ENCODE data around the gene C2orf15. TPM values are rescaled to one million over a fixed set of nuclear protein-coding genes. Genes with fewer than 3 reads are reported as not detected.
"Not testable (repeated sequence)": the region's sequence is repeated elsewhere in the genome, so short reads cannot be mapped to it uniquely, and the experiment has no call there.

The C2orf15 gene, protein sequence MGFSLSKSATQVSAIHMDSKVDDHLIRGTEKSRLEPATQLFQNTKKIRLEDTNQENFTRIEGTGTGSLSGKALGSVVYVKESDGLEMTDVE
- not detected for total RNA-seq
- long read RNA-seq: 0 reads

DNA sequence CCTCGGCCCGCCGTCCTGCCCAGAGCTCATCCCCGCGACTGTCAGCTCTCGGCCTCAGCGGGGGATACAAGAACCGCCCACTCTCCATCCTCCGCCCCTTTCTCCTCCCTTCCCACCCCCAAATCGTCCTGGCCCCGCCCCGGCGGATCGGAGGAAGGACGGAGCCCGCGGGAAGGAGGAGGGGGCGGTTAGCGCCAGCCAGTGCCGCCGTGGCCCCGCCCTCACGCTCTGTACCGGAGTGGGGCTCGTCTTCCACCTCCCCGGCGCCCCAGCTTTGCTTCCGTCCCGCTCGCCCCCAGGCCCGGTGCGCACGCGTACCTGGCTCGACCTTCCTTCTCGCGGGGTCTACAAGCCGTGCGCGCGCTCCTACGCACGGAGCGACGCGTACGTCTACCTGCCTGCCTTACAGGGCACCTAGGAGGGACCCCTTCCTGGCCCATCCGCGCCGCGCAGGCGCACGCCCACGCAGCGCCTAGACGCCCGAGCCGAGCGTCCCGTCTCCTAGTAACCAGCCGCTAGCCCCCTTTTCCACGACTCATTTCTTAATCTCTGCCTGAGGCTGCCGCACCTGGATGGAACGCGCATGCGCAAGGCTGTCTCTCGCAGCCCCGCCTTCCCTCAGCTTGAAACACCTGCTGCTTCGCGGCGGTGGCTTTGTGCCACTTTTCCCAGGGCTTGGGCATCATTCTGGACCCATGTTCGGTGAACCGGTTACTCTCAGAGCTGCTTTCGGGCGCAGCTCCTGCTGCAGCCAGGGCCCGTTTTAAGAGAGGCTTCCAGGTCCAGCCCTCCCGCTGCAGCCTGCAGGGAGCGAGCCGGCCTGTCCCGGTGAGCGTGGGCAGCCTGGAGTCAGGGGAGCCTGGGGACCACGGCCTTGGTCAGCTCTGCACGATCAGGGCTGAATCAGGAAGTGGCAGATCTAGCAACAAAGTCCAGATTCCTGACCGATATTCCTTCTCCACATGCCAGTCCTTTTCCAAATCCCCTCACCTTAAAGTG lies at the start of gene C2orf15:
C2orf15 (plus strand) TSS at position 598 of the 999 bp plus-strand sequence. CDS start 8,852 bp downstream, outside the sequence.
- DNase-seq (ENCODE audit: missing footprints) (peak; percentile 97), ATAC-seq (peak; percentile 99)
- intact Hi-C loops (cut with DNase I): loop anchor here (2.0 kb wide), 1 partner anchor 13 kb away; the partner anchor contains the start of genes LIPT1 and TSGA10

DNA sequence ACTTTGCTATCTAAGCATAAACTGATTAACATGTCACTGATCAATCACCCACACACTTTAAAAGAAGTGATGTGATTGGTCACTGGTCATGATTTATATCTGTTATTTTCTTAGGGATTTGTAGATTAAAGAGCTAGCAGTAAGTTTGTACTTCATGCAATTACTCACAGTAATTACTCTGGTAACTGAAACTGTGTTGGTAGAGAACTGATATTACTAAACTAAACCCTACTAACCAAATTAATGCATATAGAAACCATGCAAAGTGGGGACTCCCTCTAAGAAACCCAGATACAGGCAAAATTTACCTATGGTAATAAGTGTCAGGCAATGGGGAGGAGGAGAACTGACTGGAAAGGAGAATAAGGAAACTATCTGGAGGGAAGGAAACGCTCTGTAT lies 44.8 kb upstream of the C2orf15 start:
- DNase-seq (ENCODE audit: missing footprints): no peak
- intact Hi-C loops (cut with DNase I): no loop called here
- no peak for ATAC-seq

DNA sequence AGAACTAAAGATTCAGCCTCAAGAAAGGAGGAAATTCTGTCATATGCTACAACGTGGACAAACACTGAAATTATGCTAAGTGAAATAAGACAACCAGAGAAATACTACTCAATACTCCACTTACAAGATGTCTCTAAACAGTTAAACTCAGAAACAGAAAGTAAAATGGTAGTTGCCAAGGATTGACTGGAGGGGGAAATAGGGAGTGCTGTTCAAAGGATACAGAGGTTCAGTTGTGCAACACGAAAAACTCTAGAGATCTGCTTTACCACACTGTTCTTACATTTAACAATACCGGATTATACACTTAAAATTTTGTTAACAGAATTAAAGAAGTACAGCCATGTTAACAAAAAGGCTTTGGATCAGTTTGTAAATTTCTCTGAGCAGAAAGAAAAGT lies 39.8 kb upstream of the C2orf15 start:
- intact Hi-C loops (cut with DNase I): no loop called here
- ATAC-seq (peak; percentile 64), DNase-seq (ENCODE audit: missing footprints) (no peak)

DNA sequence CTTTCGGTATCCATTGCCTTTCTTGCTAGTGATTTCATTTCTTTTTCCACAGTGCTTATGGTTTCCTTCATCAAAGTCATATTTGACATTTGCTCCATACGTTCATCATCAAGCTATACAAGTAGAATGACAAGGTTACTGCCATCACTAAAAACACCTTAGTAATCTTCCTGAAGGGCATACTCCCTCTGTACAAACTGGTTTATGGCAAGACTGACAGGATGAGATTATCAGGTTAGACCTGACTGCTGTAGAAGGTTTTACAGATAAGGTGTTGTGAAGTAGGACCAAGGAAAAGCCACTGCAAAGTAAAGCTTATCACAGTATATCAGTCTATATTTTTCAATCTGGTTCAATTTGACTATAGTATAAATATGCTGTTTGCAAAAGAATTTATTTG lies 37.5 kb upstream of the C2orf15 start:
- intact Hi-C loops (cut with DNase I): no loop called here
- no peak for ATAC-seq
- no peak for DNase-seq (ENCODE audit: missing footprints)

DNA sequence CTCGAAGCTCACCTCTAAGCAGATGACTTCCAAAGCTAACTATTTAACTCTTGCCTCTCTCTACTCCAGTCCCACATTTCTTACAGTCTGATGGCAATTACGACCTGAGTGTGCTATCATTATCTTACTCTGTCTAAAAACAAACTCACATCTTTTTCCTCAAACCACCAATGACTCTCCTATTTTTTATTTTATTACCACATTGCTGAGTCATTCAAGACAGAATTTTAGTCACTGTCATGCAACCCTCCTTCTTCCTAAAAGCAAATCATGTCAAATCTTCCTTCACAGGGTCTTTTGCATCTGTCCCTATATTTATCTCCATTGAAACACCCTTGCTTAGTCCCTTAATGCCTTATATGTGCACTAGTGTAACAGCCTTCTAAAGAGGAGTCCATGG lies 34.6 kb upstream of the C2orf15 start:
- ATAC-seq: no peak
- no peak for DNase-seq (ENCODE audit: missing footprints)
- intact Hi-C loops (cut with DNase I): no loop called here

DNA sequence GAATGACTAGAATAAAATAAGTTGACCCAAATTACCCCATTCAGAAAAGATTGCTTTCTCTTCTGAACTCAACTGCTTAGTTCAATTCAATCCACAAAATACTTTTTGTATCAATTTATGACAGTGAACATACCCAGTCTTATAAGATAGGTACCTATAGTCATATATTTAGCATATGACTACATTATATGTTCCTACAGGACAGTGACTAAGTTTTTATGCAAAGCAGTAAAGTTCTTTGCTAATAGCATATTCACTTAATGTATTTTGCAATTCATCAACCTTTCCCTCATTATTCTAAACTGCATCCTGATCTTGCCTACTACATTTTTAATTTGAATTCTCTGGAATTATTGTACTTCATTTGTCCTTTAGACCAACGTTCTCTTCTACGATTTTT lies 30.3 kb upstream of the C2orf15 start:
- no peak for ATAC-seq
- no peak for DNase-seq (ENCODE audit: missing footprints)
- intact Hi-C loops (cut with DNase I): no loop called here

DNA sequence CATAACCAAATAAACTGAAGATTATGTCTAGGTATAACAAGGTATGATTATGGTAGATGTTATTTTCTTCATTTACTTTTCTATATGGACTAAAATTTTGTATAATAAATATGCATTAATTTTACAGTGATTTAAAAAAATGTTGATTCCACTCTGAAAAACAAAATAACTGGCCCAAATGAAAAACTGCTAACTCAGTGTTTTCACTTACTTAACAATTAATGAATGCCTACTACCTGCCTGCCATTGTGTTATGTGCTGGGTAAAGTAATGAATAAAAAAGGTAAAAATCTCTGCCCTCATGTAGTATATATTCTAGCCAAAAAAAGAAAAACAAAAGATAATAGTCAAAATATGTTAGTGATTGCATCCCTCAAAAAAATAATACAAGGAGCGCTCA lies 29.6 kb upstream of the C2orf15 start:
- intact Hi-C loops (cut with DNase I): no loop called here
- no peak for DNase-seq (ENCODE audit: missing footprints)
- ATAC-seq: no peak

DNA sequence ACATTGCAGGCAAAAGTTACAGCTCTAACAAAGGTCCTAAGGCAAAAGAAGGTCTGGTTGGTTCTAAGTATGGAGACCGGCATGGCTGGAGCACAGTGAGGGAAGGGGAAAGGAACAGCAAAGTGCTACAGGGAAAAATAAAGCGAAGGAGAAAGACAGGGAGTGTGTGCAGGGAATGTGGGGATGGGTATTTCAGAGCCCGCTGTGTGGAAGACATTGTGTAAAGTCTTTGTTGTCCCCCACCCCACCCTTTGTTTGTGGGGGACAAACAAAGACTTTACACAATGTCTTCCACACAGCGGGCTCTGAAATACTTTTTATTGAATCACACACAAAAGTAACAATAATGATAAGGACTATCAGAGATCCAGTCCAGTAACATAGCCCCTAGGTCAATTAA lies 28.9 kb upstream of the C2orf15 start:
- ATAC-seq (no peak), DNase-seq (ENCODE audit: missing footprints) (no peak)
- intact Hi-C loops (cut with DNase I): no loop called here

DNA sequence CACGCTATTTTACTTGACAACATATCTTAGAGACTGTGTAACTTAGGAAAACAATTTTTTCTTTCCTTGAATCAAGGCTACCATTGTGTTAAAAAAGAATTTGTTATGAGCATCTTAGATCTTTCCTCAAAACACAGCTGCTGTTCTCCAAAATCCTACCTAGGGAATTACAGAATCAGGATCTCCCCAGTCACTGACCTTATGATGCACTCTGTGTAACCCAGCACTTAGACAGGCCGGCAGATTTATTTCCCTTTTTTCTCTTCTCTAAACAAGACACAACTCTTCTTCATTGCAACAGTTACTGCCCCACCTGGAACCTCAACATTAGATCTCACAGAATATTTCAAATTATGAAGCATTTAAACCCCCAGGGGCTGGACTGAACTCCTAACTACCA lies 13.5 kb upstream of the C2orf15 start:
- DNase-seq (ENCODE audit: missing footprints) (no peak), ATAC-seq (no peak)
- intact Hi-C loops (cut with DNase I): no loop called here

DNA sequence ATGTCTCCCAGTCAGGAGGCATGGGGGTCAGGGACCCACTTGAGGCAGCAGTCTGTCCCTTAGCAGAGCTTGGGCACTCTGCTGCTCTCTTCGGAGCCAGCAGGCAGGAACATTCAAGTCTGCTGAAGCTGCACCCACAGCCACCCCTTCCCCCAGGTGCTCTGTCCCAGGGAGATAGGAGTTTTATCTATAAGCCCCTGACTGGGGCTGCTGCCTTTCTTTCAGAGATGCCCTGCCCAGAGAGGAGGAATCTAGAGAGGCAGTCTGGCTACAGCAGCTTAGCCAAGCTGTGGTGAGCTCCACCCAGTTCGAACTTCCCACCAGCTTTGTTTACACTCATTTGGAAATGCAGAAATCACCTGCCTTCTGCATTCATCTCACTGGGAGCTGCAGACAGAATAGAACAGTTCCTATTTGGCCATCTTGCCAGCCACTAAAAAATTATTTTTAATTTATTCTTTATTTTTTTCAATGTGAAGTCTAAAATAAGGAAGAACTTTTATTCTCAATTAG lies 6.4 kb upstream of the C2orf15 start:
- DNase-seq (ENCODE audit: missing footprints); intact Hi-C loops (cut with DNase I); ATAC-seq: not testable (repeated sequence)

DNA sequence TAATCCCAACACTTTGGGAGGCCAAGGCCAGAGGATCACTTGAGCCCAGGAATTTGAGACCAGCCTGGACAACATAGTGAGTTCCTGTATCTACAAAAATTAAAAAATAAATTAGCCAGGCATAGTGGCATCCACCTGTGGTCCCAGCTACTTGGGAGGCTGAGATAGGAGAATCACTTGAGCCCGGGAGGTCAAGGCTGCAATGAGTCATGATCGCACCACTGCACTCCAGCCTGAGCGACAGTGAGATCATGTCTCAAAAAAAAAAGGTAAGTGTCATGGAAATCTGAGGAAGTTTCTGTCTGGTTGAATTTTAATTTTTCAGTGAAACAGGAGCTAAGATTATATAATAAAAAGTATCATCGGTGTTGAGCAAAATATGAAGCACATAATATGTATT lies 2.5 kb upstream of the C2orf15 start:
- intact Hi-C loops (cut with DNase I): no loop called here
- DNase-seq (ENCODE audit: missing footprints) (no peak), ATAC-seq (no peak)

DNA sequence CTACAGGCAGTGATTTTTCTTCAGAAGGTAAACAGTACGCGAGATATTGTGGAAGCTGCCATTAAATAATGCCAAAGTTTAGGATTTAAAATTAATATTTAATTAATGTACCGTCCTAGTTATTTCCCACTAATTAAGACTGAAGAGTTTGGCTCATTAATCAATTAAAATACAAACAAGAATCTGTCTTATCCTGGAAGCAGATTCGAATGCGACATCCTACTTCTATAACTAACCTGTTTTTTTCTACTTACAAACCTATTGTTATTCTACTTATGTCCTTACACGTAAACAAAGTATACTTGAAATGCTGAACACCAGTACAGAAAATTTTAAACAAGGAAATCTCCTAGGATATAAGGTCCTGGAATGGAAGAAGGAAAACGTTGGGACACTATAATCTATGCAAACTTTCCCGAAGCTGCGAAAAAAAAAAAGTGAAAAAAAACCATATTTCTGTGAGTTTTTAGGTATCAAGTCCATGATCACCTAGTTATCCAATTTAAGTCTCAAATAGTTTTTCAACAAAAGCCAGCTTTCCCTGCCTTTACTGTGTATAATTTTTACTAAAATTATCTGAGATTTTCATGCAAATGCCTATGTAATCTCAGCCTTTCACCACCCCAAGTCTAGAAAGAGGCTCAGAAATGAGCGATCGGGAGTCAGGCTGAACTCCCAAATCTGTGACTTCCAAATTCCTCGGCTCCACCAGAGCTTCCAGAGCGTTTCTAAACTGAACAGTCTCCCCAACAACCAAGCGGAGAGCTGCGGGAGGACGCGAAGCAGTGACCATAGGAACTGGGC lies 1.2 kb upstream of the C2orf15 start:
- intact Hi-C loops (cut with DNase I): loop anchor here (2.0 kb wide), 1 partner anchor 15 kb away; the partner anchor contains the start of genes LIPT1 and TSGA10
- no peak for DNase-seq (ENCODE audit: missing footprints)
- ATAC-seq: no peak

DNA sequence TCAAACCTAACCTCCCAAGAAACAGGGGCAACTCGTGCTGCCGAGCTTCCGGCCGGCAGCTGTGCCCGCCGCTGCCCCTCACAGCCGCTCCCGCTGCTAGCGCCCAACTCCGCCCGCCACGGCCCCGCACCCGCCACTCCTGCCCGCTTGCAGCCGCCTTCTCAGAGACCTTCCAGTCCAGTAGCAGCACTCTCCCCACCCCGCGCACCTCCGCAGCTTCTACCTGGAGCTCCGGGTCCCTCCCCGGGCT lies 722 bp upstream of the C2orf15 start:
- no peak for DNase-seq (ENCODE audit: missing footprints)
- intact Hi-C loops (cut with DNase I): loop anchor here (2.0 kb wide), 1 partner anchor 14 kb away; the partner anchor contains the start of genes LIPT1 and TSGA10
- ATAC-seq: peak; percentile 45

DNA sequence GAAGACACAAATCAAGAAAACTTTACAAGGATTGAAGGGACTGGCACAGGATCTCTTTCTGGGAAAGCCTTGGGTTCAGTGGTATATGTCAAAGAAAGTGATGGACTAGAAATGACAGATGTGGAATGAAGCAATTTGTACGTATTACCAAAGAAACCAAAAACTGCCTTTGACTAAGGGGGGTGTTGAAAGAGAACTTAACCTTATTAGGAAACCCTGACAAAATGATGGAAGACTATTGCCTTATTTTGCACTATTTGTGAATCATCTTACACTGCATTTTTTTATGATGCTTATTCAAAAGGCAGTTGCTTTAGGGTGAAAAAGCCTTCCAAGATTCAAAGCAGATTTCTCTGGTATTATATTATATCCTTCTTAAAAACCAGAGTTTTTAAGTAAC lies 9.2 kb downstream of the C2orf15 start:
- intact Hi-C loops (cut with DNase I): loop anchor here (10.0 kb wide), 1 partner anchor 334 kb away; no protein-coding TSS in a partner anchor

DNA sequence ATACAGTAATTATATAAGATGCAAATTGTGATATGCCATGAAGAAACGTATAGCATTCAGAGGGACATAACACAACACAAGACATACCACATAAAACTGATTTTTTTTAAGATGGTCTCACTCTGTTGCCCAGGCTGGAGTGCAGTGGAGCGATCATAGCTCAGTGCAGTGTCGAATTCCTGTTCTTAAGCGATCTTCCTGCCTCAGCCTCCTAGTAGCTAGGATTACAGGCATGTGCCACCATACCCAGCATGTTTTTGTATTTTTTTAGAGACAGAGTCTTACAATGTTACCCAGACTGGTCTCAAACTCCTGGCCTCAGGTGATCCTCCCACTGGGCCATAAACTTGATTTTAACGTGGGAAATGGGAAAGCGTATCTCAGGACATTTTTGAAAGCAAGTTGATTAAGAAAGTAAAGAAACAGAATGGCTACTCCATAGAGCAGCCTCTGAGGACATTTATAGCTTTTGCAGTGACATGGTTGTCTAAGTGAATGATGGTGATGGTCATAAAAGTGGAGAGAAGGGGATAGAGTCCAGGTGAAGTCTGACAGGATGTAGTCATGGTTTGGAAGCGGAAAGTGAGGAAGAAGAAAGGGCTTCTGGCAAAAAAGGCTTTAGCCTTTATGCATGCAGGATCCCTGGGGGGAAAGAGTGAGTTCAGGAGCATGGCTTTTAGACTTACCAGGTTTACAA lies 10.8 kb downstream of the C2orf15 start:
- ATAC-seq (no peak), DNase-seq (ENCODE audit: missing footprints) (no peak)

More for the DNA sequence above, 9.2 kb downstream of the C2orf15 start:
- ATAC-seq (no peak), DNase-seq (ENCODE audit: missing footprints) (no peak)

DNA sequence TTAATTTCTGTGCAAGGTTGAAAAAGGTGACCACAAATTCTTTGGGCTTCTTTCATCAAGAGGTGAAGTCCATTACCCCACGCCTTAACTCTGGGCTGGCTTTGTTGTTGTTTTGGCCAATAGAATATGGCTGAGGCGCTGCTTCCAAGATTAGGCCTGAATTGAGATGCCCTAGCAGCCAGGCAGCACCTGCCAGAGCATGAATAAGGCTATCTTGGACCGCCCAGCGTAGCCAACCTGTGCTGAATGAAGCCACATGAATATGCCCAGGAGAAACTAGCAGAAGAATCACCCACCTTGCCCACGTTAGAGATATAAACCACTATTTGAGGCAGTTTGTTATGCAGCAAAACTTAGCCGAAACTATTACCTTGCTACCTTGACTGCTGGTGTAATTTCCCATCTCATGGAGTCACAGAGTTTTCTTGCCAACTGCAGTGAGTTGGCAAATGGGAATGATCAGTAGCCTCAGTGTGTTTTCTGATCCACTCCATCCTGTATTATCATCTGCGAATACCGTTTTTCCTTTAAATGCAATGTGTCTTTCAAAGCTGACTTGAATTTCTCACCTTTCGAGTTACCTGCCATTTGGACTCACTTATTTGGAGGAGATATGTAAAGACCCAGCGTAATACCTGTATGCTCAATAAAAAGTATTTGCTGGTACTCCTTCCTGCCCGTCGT lies 12.6 kb downstream of the C2orf15 start:
- intact Hi-C loops (cut with DNase I): loop anchor here (2.0 to 10.0 kb wide), 2 partner anchors 13 to 331 kb away; partner anchors contain the start of gene C2orf15

More for the DNA sequence above, 10.8 kb downstream of the C2orf15 start:
- intact Hi-C loops (cut with DNase I): loop anchor here (10.0 kb wide), 1 partner anchor 332 kb away; no protein-coding TSS in a partner anchor

DNA sequence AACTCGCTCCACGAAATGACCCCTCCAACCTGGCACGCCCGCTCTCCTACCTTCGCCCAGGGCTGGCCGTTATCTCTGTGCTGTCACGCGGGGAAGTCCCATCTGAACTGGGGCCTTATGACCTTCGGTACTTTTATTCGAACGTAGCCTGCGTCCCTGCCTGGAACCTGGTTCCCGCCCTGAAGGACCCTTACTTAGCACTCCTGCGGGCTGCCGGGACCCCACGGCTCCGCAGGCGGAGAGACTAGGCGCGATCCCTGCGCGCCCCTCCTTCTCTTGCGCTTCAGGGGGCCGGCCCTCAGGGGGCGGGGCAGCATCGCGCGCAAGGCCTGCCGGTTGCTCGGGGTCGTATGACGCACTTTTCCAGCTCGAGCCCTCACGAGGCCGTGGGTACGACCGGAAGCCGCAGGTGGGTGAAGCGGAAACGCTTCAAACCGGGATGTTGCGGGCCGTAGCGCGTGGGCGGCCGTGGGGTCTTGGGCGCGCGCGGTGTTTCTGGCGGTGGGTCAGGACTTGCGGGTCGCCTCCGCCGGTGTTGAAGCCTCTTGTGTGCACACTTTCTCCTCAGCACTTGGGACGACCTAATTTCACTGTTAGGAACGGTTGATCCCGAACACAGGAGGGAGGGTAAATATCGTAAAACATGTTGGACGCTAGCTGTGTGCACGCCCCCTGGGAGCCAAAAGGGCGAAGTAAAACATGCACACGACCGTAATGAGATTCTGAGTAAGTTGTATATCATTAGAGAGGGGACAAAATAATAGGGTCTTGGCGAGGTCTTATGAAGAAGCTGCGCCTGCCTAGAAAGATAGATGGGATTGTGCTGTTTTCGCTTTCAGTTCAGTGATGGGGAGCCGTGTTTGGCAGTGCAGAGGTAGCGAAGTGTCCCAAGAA lies 13.4 kb downstream of the C2orf15 start, which contains the start of the genes LIPT1 and TSGA10:
LIPT1 (plus strand) TSS at position 325 of the 894 bp plus-strand sequence. CDS start 6,991 bp downstream, outside the sequence.
TSGA10 (minus strand) TSS at position 300 of the 894 bp plus-strand sequence. CDS start 45,503 bp downstream, outside the sequence.
- intact Hi-C loops (cut with DNase I): loop anchor here (2.0 to 10.0 kb wide), 2 partner anchors 14 to 330 kb away; partner anchors contain the start of gene C2orf15
- DNase-seq (ENCODE audit: missing footprints) (peak; percentile 94), ATAC-seq (peak; percentile 99)

More for the DNA sequence above, 12.6 kb downstream of the C2orf15 start:
- no peak for DNase-seq (ENCODE audit: missing footprints)
- ATAC-seq: no peak

All from Right ventricle myocardium inferior (tissue), 1 donor.